GM18499 (cell line): Measurements from ENCODE around the gene ATP2C2.

Experiments used
- ATAC-seq: cut with Tn5 transposase; IDR thresholded peaks from one replicate; pipeline ENCODE4 v1.9.1; 2021; ENCODE audit warnings: moderate number of reproducible peaks; ENCODE audit not compliant: insufficient read depth, unreplicated experiment

ATP2C2 gene

DNA sequence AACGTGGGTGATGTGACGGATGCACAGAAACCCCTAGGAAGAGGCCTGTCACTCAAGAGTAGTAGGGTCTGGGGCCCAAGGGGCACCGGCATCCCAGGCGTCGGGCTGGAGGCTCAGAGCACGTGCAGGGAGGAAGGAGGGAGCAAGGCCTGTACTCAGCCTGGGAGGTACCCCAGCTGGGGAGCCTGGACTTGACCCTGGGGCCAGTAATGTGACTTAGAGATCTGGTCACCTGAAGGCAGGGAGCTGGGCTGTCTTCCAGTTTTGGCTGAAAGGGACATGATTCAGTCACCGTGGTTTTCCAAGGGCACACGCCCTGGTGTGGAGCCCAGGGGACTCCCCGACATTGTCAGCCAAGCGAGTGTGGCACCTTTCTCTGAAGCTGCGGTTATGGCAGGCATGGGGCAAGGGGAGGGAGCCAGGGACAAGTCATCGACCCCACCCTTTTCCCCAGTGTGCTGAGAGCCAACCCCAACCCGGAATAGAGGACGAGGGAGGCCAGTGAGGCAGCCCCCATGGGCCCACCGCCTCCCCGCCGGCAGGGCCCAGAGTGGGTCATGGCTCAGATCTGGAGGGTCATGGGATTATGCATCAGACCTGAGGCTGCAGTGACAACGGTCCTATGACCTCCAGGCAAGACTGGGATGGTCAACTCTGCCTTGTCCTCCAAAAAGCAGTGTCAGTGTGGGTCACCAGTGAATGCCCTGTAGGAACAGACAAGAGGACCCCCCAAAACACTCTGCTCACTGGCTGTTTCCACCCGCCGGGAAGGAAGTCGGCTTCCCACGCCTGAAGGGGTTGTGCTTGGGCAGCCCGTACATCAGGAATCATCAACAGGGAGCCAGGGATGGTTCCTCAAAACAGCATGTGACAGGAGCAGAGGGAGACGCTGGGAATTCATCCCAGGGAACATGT lies 94.2 kb downstream of the ATP2C2 start:
- no peak for ATAC-seq

- no peak for ATAC-seq
Observed at GRCh38 chr16:84463221-84463620, 94.9 kb downstream of the ATP2C2 start.

- ATAC-seq = no peak
Observed at GRCh38 chr16:84464116-84464515, 95.8 kb downstream of the ATP2C2 start.

GRCh38 chr16:84465154-84465553 lies 96.8 kb downstream of the ATP2C2 start:
- ATAC-seq = no peak

DNA sequence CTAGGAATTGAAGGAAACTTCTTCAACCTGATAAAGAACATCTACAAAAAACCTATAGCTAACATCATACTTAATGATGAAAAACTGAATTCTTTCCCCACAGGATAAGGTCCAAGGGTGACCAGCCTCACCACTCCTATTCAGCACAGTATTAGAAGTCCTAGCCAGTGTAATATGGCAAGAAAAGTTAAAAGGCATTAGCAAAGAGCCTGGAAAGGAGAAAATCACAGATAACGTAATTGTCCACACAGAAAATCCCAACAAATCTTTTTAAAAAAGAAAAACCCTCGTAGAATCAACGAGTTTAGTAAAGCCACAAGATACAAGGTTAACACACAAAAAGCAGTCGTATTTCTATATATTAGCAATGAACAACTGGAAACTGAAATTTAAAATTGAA lies 98.4 kb downstream of the ATP2C2 start:
- no peak for ATAC-seq

DNA sequence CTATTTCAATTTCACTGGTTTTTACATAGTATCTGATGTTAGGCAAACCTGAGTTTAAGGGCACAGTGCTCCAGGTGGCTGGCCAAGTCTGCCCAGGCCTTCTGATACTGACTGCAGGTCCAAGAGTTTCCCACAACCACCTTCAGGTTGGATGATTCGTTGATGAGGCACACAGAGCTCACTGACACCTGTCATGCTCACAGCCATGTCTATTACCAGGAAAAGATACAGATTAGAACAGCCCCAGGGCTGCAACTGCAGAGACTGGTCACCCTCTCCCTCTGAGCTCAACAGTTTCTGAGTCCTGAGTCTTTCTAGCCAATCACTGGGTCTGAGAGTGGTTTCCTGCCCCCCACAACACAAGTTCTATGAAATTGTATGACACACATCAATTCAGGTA lies 98.9 kb downstream of the ATP2C2 start:
- no peak for ATAC-seq

DNA sequence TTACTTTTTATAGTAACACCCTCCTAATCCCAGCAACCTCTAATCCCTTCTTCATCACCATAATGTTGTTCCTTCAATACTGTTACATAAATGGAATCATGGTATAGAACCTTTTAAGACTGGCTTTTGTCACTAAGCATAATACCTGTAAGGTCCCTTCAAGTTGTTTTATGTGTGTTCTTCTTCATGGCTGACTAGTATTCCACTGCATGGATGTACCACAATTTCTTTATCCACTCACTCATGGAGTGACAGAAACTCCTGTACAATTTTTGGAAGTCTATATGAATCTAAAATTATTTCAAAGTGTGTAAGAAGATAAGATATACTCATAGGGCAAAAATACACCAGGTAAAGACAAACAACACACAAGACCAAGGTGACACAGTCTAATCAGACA lies 99.4 kb downstream of the ATP2C2 start:
- no peak for ATAC-seq

GRCh38 chr16:84471316-84471715 lies 103.0 kb downstream of the ATP2C2 start:
- no peak for ATAC-seq

DNA sequence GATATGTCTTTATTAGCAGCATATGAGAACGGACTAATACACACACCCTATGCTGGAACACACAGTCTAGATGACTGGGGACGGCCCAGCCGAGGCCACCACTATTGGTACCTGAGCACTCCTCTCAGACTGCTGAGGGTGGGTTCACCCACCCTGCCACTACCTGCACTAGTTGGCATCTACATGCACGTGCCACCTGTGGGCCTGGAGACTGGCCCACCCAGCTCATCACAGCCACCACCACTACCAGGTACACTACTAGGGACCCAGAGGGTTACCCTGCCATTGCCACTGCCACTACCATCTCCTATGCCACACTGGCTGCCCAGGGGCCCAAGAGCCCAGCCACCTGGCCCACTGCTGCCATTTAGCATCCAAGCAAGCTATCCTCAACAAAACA lies 103.6 kb downstream of the ATP2C2 start:
- no peak for ATAC-seq

DNA sequence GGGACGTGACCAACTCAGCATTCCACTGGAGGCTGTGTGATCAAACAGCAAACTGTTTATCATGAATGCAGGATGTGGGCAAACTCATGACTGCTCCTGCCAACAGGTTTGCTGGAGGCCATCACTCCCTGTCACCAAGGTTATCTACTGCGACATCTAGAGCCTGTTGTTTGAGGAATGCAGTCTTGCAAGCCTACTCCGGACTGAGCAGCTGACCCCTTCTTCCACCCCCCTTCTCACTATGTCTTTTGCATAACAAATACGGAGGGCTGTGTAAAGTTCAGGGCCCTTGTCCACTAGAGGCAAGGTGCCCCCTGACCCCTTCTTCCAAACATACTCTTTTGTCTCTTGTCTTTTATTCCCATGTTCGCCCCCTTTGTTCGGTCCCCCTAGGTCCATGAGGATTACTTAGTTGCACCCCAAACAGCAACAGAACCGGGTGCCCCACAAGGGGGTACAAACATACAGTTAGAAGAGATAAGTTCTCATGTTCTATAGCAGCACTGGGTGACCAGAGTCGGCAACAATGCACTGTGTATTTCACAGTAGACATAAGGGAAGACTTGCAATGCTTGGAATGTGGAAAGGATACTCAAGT lies 107.4 kb downstream of the ATP2C2 start:
- ATAC-seq = no peak

DNA sequence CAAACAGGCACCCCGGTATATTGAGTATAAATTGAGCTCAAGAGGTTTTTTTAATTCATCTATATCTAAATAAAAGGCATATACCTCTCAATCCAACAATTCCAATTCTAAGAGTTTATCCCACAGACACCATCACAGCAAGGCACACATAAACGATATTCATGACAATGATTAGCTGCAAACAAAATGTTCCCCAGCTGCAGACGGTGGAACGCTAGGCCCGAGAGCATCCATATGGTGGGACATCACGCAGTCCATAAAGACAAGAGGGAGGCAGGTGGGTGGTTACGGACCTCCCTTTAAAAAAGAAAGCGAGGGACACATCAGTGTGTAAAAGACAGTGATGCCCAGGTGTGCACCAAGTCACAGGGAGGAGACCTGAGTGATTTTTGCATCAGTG lies 108.1 kb downstream of the ATP2C2 start:
- no peak for ATAC-seq

GRCh38 chr16:84477661-84478060 lies 109.3 kb downstream of the ATP2C2 start:
- no peak for ATAC-seq

- no peak for ATAC-seq
Observed at GRCh38 chr16:84478172-84478947, 110.0 kb downstream of the ATP2C2 start.

- no peak for ATAC-seq
Observed at GRCh38 chr16:84479716-84480450, 111.5 kb downstream of the ATP2C2 start.

DNA sequence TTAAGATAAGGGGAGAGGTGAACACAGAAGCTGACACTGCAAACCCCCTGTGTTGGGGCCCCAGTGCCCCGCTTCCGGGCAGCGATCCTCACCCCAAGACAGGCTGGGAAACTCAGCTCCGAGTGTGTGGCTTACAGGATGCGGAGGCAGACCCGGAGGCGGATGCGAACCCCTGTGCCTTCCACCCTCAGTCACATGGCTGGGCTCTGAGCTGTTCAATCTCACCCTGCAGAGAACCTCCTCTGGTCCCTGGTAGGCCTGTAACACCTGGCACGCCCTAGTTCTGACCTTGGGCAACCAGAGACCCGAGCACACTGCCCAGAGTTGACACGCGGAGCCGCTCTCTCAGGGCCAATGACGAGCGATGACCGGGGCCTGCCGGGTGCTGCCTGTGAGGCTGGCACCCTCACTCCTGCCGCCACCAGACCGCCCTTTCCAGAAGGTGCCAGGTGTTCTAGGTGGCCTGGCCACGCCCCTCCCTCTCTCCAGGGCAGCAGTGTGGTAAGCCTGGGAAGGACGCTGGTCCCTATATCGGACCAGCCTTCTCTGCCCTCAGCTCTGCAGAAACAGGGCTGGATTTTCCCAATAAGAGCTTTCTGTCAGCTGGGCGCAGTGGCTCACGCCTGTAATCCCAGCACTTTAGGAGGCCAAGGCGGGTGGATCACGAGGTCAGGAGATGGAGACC lies 112.9 kb downstream of the ATP2C2 start:
- no peak for ATAC-seq

DNA sequence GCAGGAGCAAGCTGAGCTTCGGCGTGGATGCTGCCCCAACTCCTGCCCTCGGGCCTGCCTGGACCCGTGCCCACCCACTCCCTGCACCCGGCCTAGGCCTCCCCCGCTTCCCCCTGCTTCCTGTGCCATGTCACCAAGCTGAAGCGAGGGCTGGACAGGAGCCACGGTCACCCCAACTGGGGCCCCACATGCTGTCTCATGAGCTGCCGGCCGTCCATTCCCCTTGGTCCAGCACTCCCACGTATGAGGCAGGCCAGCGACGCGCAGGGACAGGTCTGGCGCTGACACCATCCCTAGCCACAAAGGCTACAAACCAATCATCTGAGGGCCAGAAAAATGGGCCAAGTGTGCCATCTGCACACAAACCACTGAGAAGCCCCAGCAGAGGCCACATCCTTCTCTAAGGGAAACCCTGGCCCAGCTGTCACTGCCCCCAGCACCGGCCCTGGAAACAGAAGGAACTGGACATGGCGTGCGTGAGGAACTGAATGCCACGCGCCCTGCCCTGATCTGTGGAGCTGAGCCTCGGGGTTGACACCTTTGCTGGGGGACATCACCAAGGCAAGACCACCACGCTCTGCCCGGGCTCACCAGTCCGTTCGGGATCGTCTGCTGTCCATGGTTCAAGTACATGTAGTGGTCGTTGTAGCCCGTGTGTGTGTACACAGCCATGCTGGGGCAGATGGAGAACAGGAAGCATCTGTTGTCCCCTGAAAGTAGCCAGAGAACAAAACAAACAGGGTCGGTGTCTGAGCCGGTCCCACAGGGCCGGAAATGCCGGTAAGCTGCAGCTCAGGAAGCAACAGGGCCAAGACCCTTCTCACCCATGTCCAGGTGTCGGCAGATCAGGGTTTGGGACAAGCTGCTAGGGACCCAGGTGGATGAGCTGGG lies 113.9 kb downstream of the ATP2C2 start:
- ATAC-seq = no peak

- no peak for ATAC-seq
Observed at GRCh38 chr16:84482951-84483881, 114.9 kb downstream of the ATP2C2 start.
